ENCODE results near the gene RASD1.

Gene RASD1, protein sequence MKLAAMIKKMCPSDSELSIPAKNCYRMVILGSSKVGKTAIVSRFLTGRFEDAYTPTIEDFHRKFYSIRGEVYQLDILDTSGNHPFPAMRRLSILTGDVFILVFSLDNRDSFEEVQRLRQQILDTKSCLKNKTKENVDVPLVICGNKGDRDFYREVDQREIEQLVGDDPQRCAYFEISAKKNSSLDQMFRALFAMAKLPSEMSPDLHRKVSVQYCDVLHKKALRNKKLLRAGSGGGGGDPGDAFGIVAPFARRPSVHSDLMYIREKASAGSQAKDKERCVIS

DNA sequence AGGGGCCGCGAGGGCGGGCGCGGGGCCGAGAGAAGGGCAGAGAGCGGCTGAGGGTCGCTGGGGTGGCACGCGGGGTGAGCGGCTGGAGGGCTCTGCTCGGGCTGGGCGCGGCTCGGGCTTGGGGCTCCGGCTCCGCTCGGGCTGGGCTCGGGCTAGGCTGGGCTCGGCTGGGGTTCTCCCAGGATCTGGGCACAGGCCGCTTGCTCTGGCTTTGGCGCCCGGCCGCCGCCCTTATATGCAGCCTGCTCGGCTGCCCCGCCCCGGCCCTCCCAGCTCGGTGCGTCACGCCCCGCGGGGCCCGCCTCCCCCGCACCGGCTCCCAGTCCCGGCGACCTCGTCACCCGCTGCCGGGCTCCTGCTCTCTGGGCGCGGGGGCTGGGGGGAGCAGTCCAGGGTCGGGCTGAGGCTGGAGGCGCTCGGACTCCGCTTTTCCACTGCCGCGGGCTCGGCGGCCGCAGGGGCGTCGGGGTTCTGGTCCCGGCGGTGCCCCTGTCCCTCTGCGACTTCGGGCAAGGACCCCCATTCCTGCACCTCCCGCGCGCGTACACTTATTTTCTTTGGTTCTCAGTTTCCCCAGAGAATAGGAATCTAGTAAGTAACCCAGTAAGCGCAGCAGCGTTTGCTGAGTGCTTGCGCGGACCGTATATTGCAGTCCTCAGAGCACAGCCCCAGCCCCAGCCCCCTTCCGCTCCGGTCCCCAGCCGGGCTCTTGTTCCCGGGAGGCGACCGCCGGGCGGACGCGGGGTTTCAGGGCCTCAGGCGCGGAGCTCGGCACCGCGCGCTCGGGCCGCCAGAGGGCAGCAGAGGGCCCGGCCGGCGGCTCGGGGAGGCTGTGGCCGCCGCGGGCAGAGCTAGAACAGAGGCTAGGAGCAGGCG, at the start of gene RASD1:
Gene RASD1 (minus strand): TSS at position 207 of the 876 bp plus-strand sequence. CDS start 214 bp downstream, outside the sequence.
- peak; percentile 85 for DNase-seq

DNA sequence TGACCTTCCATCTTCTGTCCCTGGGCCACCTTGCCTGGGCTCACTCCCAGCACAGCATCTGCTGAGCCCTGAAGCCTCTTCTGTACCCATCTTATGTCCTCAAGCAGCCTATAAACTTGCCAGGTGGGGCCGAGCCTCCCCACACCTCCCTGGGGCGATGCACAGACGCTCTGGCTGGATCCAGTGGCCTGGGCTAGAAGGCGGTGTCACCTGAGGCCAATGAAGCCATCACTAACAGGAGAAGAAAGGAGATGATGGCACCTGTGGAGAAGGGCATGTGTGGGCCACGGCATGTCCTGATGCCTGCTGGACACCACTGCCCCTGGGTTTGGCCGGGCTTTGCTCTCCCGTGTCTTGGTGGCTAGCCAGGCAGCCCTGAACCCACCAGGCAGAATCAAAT, 49.8 kb upstream of the RASD1 start:
- DNase-seq: no peak

DNA sequence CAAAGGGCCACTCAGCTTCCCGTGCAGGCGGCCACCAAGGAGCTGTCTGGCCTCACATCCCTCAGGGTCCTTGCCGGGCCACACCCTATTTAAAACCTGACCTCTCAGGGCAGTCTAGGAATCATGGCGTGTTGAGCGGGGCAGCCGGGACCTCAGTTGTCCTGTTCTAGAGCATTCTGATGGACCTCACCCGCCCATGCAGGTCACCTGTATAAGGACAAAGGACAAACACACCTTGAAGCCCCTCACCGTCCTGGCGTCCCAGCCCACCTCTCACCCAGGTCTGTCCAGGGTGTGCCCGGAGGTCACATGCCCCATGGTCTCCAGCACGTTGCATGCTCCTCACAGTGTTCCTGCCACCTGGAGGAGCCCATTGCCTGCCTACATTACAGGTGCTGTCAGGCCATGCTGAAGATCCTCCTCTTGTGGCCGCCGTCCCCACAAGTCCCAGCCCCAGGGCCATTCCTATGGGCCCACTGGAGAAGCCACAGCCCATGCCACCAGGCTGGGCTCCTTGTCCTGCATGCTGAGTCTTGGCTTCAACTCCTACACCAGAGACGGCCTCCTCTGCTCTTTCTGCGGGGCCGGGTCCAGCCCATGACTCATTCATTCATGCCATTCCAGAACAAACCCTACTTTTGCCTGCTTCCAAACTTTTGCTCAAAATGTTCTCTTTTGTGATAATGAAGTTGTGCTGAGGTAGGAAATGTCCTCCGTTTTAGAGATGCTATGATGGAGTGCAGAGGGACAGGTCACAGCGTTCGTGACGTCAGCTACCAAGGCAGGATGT, 49.0 kb upstream of the RASD1 start:
- no peak for DNase-seq

DNA sequence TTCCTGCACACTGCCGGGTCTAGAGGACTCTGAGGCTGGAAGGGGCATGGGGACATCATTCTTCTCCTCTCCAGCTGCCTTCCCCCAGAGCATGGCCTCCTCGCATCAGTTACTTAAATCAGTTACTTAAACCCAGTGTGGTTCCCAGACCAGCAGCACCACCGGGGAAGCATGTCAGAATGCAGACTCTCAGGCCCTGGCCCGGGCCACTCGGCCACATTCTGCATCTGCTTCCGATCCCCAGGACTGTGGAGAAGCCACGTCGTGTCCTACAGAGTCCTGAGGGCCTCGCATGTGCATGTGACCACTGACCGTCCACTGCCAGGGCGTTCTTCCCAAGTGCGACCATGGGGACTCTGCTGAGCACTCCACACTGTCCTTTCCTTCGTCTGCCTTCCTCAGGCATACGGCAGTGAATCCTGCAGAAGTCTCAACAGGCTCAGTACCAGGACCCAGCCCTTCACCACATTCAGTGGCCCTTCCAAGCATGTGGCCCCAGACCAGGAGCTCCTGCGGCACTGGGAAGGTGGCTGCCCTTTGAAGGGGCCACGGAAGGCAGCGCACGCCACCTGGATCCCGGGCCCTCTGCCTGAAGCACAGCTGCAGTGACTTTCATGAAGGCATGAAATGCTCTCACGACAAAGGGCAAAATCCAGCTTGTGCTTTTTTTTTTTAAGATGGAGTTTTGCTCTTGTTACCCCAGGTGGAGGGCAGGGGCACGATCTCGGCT, 46.9 kb upstream of the RASD1 start:
- DNase-seq: no peak

DNA sequence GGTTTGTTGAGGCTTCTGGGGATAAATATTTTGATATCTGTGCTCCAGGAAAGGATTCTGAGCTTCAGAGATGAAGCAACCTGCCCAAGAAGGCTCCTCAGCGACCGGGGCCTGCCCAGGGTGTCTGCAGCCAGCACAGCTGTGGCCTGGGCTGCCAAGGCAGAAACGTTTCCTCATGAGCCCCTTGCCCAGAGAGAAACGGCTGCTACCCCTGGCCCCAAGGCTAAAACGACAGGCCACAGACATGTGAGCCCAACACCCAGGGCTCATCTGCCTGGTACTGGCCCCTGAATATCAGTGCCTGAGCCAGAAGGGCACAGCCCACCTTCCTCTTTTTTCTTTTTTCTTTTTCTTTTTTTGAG, 45.4 kb upstream of the RASD1 start:
- DNase-seq: no peak

DNA sequence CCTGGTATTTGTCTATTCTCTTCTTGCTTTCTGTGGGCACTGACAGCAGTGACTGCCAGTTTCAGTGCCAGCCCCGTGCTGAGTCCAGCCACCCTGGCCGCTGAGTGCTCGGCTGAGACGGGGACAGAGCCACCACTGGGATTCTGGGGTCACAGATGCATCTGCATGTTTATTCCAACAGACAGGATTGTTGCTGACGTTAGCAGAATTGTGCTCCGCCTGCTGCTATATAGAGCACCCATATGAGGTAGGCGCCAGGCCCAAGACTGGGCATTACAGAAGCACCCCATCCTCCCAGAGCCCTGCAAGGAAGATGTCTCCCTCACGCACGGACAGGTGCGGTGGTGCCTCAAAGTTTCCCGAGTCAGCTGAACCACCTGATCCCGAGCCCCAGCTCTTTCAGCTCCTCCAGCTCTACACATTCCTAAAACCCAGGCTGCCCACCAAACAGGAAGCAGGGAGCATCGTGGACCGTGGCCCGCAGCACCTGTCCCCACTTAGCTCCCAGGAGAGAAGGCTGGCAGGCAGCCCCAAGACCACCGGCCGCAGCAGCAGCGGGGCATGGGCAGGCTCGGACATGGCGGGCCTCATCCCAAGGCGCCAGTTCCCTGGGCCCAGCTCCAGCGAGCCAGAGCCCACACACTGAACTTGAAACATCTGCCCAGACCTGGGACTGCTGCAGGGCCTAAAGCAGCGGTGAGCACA, 44.9 kb upstream of the RASD1 start:
- DNase-seq: no peak

DNA sequence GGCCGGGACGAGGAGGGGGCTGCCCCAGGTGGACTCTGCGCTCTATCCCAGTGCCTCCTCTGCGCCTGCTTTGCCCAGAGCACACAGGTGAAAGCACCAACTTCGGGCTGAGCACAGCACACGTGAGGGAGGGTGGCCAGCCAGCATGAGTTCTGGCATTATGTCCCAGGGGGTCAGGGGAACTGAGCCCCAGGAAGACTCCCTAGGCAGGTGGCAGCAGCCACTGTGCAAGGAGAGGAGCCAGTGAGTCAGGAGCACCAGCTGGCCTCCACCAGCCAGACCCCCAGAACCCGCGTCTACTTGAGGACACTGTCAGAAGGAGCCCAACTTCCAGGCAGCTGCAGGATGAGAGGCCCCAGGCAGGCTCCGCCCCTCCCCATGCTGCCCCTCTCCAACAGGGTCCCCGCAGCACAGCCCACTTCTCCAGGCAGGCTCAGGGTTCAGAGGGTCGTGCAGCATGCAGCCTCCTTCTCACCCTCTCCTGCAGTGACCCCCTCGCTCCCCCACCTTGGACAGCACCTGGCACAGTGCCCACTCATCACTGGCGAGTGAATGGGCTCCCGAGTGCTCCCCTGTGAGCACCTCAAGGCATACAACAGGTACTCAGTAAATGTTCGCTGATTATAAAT, 44.2 kb upstream of the RASD1 start:
- no peak for DNase-seq

DNA sequence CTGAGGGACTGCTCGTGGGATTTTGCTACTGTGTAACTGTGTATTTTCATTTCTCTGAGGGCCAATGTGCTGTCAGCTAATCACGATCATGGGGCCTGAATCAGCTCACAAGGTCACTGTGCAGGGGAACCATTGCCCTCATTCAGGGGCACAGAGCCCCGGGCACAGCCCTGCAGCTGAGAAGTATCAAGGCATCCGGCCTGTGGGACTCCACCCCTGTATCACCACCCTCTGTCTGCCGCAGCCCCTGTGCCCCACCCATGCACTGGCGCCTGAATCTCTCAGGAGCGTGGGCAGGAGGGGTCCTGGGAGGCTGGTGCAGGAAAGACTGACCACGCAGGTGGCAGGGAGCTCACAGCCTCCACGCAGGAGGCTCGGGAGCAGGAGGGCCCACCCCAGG, 43.4 kb upstream of the RASD1 start:
- DNase-seq: no peak

DNA sequence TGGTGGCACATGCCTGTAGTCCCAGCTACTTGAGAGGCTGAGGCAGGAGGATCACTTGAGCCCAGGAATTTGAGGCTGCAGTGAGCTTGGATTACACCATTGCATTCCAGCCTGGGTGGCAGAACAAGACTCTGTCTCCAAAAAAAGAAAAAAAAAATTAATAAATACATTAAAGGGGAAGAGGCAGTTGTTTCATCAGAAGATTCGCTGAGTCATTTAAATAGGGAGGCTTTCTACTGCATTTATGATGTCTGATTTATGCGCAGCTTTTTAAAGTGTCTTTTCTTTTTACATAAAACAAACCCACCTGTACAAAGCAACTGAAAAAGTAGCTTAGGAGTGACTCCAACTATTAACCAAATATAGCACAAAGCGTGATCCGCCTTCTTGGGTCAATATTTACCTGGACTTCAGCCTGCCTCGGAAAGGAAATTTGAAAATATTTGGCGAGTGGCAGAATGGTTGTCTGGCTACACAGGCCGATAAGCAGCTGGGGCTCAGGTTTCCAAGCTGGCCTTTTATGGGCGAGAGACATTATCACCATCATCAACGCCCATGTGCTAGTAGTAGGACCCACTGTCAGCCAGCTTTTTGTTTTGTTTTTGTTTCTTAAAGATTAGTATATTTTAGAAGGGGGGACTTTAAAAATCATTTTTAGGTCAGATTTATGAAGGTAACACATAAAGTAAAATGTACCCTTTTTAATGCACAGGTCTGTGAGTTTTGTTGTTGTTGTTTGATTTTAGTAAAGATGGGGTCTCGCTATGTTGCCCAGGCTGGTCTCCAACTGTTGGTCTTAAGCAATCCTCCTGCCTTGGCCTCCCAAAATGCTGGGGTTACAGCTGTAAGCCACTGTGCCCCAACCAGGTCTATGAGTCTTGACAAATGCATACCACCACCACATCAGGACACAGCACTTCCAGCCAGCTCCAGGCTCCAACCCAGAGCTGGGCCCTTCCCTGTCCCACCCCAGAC, 42.5 kb upstream of the RASD1 start:
- no peak for DNase-seq

DNA sequence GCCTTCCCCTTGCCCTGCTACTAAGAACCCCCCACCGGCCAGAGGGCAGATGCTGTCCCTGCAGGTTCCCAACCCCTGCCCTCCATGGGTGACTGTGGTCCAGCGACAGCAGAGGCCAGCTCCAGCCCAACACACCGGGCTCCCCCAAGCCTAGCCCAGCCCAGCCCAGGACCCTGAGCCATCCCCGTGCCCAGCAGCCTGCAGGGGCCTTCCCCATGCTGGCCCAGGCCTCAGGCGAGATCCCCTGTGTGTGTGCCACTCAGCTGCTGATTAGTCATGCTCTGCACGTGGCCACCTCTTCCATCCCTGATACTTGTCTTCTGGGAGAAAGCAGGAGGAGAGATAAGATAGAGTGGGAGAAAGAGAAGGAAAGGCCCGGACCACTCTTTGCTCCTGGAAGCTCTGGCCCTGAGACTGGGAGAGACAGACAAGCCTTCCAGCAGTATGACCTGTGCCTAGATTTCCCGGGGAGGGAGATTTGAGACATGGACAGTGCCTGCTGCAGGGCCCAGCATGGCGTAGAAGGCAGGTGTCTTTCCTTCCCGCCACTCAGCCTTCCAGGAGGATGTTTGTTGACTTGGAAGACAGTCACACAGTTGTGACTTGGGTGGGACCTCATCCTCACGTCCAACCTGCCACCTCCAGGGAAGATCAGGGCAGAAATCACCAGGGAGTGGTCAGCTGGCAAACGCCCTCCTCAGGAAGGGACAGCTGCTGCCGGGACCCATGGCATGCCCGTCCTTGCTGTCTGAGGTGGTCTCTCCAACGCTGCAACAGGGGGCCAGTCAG, 41.3 kb upstream of the RASD1 start:
- no peak for DNase-seq

DNA sequence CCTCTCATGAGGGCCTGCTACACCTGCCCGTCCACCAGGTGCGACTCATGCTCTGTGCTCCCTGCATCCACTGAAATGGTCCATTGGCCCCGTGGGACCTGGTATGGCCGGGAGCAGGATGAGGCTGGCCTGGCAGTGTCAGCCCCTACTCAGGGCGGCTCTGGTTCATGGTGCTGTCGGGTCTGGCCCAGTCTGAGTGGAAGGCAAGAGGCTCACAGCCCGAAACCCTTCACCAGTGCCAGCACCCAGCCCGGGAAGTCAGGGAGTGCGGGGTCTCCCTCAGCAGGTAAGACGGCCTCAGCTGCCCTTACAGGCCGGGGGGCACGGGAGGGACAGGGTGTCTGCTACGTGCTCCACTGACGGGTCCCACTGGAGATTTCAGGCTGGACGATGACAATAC, 40.5 kb upstream of the RASD1 start:
- no peak for DNase-seq

DNA sequence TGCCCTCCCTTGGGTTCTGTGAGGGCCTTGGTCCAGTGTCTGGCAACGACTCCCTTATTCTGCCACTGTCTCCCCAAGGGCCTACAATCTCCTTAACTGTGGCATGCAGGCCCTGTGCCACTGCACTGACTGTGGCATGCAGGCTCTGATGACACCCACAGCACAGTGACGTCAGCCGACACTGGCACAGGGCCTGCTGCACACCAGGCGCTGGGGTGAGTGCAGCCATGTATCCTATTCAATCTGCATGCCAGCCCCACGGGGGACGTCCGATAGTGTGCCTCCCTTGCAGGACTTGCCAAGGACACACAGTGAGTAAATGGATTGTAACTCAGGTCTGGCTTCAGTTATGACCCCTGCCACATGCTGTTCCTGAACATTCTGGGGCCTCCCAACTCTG, 39.8 kb upstream of the RASD1 start:
- DNase-seq: no peak

DNA sequence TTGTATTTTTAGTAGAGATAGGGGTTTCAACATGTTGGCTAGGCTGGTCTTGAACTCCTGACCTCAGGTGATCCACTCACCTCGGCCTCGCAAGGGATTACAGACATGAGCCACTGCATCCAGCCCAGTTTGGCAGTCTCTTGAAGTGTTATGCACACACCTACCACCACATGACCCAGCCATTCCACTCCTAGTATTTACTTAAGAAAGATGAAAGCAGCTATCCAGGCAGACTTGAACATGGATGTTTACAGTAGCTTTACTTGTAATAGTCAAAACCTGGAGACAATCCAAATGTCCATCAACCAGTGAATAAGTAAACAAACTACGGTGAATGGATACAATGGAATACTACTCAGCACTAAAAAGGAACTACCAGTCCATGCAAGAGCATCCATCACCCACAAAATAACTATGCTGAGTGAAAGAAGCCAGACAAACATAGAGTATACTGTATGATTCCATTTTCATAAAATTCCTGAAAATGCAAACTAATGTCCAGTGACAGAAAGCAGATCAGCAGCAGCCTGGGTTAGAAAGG, 37.8 kb upstream of the RASD1 start:
- DNase-seq: no peak

DNA sequence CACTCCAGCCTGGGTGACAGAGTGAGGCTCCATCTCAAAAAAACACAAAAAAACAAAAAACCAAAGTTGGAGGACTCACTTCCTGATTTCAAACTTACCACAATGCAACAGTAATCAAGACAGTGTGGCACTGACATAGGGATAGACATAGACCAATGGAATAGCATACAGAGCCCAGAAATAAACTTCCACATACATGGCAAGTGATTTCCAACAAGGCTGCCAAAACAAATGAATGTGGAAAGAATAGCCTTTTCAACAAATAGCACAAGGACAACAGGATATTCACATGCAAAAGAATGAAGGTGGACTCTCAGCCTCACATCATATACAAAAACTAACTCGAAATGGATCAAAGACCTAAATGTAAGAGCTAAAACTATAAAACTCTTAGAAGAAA, 36.8 kb upstream of the RASD1 start:
- no peak for DNase-seq

DNA sequence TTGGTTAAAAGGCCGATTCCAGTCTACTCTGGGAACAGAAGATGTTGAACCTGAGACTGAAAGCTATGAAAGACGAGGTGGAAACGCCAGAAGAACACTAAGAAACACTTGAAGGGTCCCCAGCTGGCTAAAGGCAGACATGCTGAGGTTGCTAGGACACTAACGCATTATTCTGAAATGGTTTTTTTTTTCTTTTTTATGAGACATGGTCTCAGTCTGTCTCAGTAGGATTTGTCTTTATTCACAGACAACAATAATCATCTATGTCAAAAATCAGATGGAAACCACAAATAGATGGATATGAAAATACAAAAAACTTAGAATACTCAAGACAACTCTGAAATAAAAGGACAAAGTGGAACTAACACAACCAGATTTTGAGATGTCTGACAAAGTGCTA, 35.0 kb upstream of the RASD1 start:
- no peak for DNase-seq

DNA sequence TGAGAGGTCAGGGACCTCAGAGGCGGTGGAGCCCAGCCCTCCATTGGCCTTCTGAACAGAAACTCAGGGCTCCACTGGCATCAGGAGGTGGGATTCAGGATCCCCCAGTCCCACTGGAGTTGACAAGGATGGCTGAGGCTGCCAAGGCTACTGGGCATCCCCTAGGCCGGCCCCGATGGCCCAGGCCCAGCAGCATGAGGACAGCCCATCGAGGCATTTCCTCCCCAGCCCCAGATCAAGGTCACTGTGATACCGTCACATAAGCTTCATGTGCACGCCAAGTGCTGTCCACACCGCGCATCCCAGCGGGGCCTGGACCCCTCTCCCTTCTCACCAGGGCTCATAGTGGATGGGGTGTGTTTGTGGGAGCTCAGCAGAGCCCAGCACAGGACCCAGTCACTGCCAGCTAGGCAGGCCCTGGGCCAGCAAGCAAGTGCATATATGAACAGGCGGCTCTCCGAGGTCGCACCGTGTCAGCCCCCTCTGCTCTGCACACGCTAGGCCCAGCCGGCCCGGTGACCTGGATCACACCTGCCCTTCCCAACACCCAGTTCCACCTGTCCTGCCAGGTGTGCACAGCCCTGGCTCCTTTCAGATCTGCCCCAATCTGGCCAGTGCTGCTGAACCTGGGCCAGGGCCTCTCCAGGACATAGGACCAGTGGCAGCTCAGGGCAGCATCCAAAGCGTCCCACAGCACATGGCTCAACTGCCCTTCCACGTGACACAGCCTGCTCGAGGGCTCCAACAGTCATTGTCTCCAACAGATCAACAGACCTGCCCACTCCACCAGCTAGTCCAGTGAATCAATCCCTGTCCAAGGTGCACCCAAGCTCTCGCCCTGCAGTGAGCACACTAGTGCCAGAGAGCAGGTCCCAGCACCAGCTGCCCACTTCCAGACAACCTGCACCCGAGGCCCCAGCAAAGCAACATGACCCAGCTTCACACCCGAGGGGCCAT, 32.8 kb upstream of the RASD1 start:
- no peak for DNase-seq

DNA sequence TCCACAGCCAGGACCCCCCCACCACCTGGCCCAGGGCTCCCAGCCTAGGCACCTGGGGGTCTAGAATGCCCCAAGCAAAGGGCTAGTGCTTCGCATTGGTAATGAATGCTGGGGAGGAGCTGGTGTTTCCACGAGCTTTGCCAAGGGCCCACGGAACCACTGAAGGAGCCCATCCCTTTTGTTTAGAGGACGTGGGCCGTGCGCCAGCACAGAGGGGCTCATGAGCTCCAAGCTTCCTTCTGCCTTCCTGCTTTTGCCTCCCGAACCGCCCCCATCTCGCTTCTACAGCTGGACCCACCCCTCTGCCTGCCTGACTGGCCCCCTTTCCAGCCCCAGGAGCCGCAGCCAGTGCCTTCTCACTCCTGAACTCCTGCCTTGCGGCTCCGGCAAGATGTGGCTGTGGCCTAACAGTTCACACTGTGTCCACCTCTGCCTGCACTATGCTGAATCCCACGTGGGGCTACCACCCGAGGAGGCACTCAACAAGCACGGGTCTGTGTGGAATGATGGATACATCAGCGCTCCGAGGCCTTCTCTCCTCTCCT, 31.8 kb upstream of the RASD1 start:
- DNase-seq: no peak

DNA sequence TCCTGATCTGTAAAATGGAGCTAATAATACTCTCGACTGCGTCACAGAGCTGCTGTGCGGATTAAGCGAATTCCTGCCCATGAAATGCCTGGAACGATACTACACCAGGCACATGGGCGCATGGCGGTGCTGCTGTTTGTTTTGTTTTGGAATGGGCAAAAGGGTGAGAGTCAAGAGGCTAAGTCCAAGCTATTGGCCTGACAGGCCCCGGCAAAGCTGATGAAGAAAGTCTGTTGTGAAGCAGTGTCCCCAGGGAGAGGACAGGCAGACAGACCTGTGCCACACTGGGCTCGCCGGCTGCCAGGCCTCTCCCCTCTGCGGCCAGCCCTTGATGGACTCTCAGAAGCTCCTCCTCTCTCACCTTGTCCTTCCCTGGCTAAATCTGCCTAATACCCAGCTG, 31.3 kb upstream of the RASD1 start:
- DNase-seq: no peak

Data from activated CD4-positive, alpha-beta T cell treated with anti-CD3 and anti-CD28 coated beads for 48 hours (primary cell).